ENCODE data around the gene GYG1. TPM values are rescaled to one million over a fixed set of nuclear protein-coding genes. Genes with fewer than 3 reads are reported as not detected.

GYG1 gene
- total RNA-seq, 4 donors from 2014 or later = 19.5 to 67.5 (median 26.0) TPM

DNA sequence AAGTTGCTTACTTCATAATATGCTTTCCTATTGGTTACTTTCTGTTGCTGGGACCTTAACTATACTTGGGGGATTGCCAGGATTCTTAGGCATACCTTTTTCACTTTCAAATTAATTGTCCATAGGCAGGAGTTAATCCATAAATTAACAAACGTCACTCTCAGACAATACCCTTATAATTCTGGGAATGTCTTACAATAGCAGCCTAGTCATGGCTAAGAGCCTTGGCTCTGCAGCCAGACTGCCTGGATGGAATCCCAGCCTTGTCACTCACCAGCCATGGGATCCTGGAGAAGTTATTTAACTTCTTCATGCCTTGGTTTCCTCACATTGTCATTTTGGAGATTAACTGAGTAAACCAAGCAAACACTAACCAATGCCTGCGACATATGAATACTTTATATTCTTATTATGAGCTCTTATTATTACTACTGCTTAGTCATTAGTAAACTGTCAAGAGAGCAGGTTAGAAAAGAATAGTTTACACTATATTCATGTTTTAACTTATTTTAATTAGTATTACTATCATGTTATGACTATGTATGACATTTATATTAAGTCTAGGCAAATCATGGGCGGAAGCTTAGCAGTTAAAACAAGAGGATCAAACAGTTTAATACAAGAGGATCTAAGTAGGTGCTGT, 29.0 kb downstream of the GYG1 start:
- H3K4me3 ChIP-seq = no peak overlapping the region
- no peak for TF ChIP-seq CTCF (IDR thresholded peaks at IDR 0.05)
- TF ChIP-seq POLR2A (IDR thresholded peaks at IDR 0.05) = no peak
- no peak for TF ChIP-seq EP300 (IDR thresholded peaks at IDR 0.05)
- peaks cover 0 to 10% (median 2%) of the 10 kb centered on the region in 4 donors for H3K9me3 ChIP-seq
- peaks cover 0 to 65% (median 11%) of the 10 kb centered on the region in 3 donors for H3K36me3 ChIP-seq
- H3K27ac ChIP-seq = no peak overlapping the region
- 66 to 71% methylated on average over 3 of the region's 3 CpGs for WGBS, 2 donors
- peaks cover 0 to 19% (median 2%) of the 10 kb centered on the region in 4 donors for H3K4me1 ChIP-seq
- DNase-seq (ENCODE audit: low spot score in 2 of 2) = no peak
- H3K27me3 ChIP-seq = no peaks in the 10 kb centered on the region

GRCh38 chr3:149020839-149021252, 29.5 kb downstream of the GYG1 start:
- H3K9me3 ChIP-seq = peaks cover 0 to 12% (median 2%) of the 10 kb centered on the region in 4 donors
- DNase-seq (ENCODE audit: low spot score in 2 of 2) = no peak
- no peak overlapping the region for H3K4me3 ChIP-seq
- WGBS, 2 donors = 67 to 86% methylated on average over 4 of the region's 4 CpGs
- H3K27ac ChIP-seq = no peak overlapping the region
- H3K27me3 ChIP-seq = no peaks in the 10 kb centered on the region
- H3K36me3 ChIP-seq = peaks cover 0 to 65% (median 13%) of the 10 kb centered on the region in 3 donors
- H3K4me1 ChIP-seq = peaks cover 0 to 19% (median 2%) of the 10 kb centered on the region in 4 donors
- TF ChIP-seq POLR2A (IDR thresholded peaks at IDR 0.05) (no peak), EP300 (IDR thresholded peaks at IDR 0.05) (no peak), CTCF (IDR thresholded peaks at IDR 0.05) (no peak)

DNA sequence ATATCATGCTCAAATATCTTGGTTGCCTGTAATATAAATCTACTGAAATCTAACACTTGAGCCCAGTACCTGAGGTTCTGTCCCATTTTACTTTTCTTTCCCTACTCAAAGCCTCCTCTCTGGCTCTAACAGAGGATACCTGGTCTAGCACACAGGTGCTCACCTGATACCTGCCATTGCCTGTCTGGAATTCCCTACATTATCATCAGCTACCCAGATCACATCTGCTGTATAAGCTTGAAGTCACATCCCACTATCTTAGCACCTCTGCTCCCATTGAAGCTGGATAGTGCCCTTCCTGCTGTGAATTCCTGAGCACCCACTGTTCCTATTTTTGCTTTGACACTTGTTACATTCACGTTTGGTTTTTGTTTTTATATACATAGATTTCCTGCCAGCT, 30.5 kb downstream of the GYG1 start:
- H3K36me3 ChIP-seq = peaks cover 0 to 70% (median 13%) of the 10 kb centered on the region in 3 donors
- WGBS, 2 donors = 34 to 41% methylated on average over 1 of the region's 1 CpG
- TF ChIP-seq CTCF (IDR thresholded peaks at IDR 0.05) = no peak
- no peak for TF ChIP-seq EP300 (IDR thresholded peaks at IDR 0.05)
- no peak for TF ChIP-seq POLR2A (IDR thresholded peaks at IDR 0.05)
- no peaks in the 10 kb centered on the region for H3K27me3 ChIP-seq
- peaks cover 0 to 12% (median 2%) of the 10 kb centered on the region in 4 donors for H3K9me3 ChIP-seq
- no peak for DNase-seq (ENCODE audit: low spot score in 2 of 2)
- H3K4me3 ChIP-seq = no peak overlapping the region
- no peak overlapping the region for H3K27ac ChIP-seq
- peaks cover 0 to 13% (median 2%) of the 10 kb centered on the region in 4 donors for H3K4me1 ChIP-seq

DNA sequence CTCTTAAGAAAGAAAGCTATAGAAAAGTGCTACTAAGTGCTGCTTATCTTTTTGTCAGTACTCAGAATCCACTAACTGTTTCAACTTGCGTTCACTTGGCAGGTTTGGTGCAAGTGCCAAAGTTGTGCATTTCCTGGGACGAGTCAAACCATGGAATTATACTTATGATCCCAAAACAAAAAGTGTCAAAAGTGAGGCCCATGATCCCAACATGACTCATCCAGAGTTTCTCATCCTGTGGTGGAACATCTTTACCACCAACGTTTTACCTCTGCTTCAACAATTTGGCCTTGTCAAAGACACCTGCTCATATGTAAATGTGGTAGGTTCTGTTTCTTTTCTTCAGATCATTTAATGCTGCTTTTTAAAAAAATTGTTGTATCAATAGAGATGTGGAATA, 32.6 kb downstream of the GYG1 start:
- Histone ChIP-seq H3K36me3 (peaks cover 0 to 79% (median 13%) of the 10 kb centered on the region in 3 donors), H3K9me3 (peaks cover 0 to 12% (median 2%) of the 10 kb centered on the region in 4 donors), H3K27ac (no peak overlapping the region), H3K4me1 (peaks cover 0 to 9% (median 2%) of the 10 kb centered on the region in 4 donors), H3K4me3 (no peak overlapping the region), H3K27me3 (no peaks in the 10 kb centered on the region)
- no peak for TF ChIP-seq POLR2A (IDR thresholded peaks at IDR 0.05)
- TF ChIP-seq EP300 (IDR thresholded peaks at IDR 0.05) = no peak
- no peak for TF ChIP-seq CTCF (IDR thresholded peaks at IDR 0.05)
- WGBS, 2 donors = 82 to 87% methylated on average over 3 of the region's 3 CpGs
- no peak for DNase-seq (ENCODE audit: low spot score in 2 of 2)

DNA sequence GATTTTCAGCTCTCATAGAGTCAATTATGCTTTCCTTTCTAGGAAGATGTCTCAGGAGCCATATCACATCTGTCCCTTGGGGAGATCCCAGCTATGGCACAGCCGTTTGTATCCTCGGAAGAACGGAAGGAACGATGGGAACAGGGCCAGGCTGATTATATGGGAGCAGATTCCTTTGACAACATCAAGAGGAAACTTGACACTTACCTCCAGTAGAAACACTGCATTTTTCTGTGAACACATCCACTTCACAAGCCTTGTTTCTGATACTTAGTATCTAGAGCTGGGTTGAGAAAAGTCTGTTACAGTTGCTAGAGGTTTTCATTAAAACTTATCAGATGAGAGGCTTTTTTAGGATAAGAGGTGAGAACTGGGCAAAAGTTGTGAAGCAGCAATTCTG, 35.4 kb downstream of the GYG1 start:
- DNase-seq (ENCODE audit: low spot score in 2 of 2) = no peak
- H3K27ac ChIP-seq = no peak overlapping the region
- WGBS, 2 donors = 57 to 59% methylated on average over 4 of the region's 4 CpGs
- H3K36me3 ChIP-seq = peaks cover 0 to 81% (median 13%) of the 10 kb centered on the region in 3 donors
- no peak overlapping the region for H3K4me3 ChIP-seq
- H3K9me3 ChIP-seq = peaks cover 0 to 12% (median 2%) of the 10 kb centered on the region in 4 donors
- no peaks in the 10 kb centered on the region for H3K4me1 ChIP-seq
- no peak for TF ChIP-seq POLR2A (IDR thresholded peaks at IDR 0.05)
- TF ChIP-seq EP300 (IDR thresholded peaks at IDR 0.05) = no peak
- no peak for TF ChIP-seq CTCF (IDR thresholded peaks at IDR 0.05)
- no peaks in the 10 kb centered on the region for H3K27me3 ChIP-seq

Data from tibial nerve (tissue), 4 donors.